ENCODE measurements around the gene TAL1. TPM values are rescaled to one million over a fixed set of nuclear protein-coding genes. Genes with fewer than 3 reads are reported as not detected.
A peak's percentile ranks its signal among the peaks of the same experiment; 100 is the strongest.

Gene TAL1
- total RNA-seq, 1 donor from 2014 or later, result not detected

DNA sequence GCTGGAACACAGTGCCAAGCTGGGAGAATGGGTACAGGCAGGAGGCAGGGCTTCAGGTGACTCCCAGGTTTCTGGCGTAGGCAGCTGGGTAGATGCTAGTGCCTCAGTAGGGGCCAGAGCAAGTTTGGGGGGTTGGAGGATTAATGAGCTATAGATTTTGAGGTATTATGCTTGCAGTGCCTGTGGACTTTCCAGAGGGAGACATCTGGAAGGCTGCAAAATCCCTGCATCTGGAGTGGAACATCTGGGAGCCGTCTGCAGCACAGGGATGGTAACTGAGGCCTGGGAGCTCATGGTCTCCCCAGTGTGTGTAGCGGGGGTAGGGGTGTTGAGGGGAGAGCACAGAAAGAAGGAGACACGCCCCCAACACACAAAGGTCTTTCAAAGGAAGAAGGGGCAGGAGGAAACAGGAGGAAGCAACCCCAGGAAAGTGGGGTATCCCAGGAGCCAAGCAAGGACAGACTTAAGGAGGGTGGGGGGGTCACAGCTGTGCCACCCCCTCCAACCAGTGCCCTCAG is 40.0 kb downstream of the TAL1 start:
- Mint-ChIP-seq H3K27ac (peak overlapping the region; percentile 43), H3K27me3 (peaks cover 3% of the 10 kb centered on the region), H3K4me3 (ENCODE audit: low read depth) (no peak overlapping the region), H3K9me3 (ENCODE audit: low read depth) (no peaks in the 10 kb centered on the region), H3K4me1 (ENCODE audit: low read depth) (peaks cover 13% of the 10 kb centered on the region), H3K36me3 (ENCODE audit: insufficient read depth) (no peaks in the 10 kb centered on the region)
- no peak for DNase-seq (ENCODE audit: low spot score, unreplicated experiment)
- TF ChIP-seq, protein P1, sequence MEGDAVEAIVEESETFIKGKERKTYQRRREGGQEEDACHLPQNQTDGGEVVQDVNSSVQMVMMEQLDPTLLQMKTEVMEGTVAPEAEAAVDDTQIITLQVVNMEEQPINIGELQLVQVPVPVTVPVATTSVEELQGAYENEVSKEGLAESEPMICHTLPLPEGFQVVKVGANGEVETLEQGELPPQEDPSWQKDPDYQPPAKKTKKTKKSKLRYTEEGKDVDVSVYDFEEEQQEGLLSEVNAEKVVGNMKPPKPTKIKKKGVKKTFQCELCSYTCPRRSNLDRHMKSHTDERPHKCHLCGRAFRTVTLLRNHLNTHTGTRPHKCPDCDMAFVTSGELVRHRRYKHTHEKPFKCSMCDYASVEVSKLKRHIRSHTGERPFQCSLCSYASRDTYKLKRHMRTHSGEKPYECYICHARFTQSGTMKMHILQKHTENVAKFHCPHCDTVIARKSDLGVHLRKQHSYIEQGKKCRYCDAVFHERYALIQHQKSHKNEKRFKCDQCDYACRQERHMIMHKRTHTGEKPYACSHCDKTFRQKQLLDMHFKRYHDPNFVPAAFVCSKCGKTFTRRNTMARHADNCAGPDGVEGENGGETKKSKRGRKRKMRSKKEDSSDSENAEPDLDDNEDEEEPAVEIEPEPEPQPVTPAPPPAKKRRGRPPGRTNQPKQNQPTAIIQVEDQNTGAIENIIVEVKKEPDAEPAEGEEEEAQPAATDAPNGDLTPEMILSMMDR (IDR thresholded peaks at IDR 0.05; ENCODE audit: unreplicated experiment), result no peak

DNA sequence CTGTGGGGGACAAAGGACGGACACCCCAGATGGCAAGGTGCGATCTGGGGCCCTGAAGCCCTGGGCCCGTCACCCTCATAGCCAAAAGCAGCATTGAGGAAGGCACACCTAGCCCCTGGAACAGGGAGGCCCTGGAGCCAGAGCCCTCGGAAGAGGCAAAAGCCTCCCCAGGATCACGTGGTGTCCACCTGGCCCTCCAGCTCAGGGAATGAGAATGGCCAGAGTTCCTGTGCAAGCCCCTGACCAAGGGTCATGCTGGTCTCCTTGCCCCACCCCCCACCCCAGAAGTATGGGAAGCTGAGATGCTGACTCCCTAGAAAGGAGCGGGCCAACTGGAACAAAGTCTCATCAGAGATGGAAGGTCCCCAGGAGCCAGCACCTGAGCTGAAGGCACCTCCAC is 41.2 kb downstream of the TAL1 start:
- H3K27me3 Mint-ChIP-seq, result peaks cover 3% of the 10 kb centered on the region
- TF ChIP-seq, protein P1 (IDR thresholded peaks at IDR 0.05; ENCODE audit: unreplicated experiment), result no peak
- DNase-seq (ENCODE audit: low spot score, unreplicated experiment), result peak; percentile 7
- H3K9me3 Mint-ChIP-seq (ENCODE audit: low read depth), result no peaks in the 10 kb centered on the region
- H3K36me3 Mint-ChIP-seq (ENCODE audit: insufficient read depth), result no peaks in the 10 kb centered on the region
- H3K4me3 Mint-ChIP-seq (ENCODE audit: low read depth), result no peak overlapping the region
- peaks cover 13% of the 10 kb centered on the region for H3K4me1 Mint-ChIP-seq (ENCODE audit: low read depth)
- H3K27ac Mint-ChIP-seq, result no peak overlapping the region

DNA sequence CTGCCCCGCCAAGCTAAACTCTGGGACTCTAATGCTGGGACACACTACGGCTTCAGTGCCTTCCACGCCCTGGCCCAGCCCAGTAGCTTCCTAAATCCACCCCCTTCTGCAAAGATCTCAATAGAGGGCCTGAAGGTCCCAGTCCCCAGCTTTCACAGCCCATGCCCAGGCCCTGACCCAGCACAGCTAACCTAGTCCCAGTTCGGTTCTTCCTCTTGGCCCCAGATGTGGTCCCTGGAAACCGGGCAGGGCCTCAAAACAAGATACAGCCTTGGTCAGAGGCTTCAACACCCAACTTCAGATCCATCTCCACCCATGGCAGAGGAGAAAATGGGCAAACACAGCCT is 41.5 kb downstream of the TAL1 start:
- peak; percentile 6 for DNase-seq (ENCODE audit: low spot score, unreplicated experiment)
- Mint-ChIP-seq H3K9me3 (ENCODE audit: low read depth) (no peaks in the 10 kb centered on the region), H3K36me3 (ENCODE audit: insufficient read depth) (no peaks in the 10 kb centered on the region), H3K27me3 (peaks cover 6% of the 10 kb centered on the region), H3K4me3 (ENCODE audit: low read depth) (no peak overlapping the region), H3K4me1 (ENCODE audit: low read depth) (peaks cover 13% of the 10 kb centered on the region), H3K27ac (no peak overlapping the region)
- TF ChIP-seq, protein P1 (IDR thresholded peaks at IDR 0.05; ENCODE audit: unreplicated experiment), result no peak

DNA sequence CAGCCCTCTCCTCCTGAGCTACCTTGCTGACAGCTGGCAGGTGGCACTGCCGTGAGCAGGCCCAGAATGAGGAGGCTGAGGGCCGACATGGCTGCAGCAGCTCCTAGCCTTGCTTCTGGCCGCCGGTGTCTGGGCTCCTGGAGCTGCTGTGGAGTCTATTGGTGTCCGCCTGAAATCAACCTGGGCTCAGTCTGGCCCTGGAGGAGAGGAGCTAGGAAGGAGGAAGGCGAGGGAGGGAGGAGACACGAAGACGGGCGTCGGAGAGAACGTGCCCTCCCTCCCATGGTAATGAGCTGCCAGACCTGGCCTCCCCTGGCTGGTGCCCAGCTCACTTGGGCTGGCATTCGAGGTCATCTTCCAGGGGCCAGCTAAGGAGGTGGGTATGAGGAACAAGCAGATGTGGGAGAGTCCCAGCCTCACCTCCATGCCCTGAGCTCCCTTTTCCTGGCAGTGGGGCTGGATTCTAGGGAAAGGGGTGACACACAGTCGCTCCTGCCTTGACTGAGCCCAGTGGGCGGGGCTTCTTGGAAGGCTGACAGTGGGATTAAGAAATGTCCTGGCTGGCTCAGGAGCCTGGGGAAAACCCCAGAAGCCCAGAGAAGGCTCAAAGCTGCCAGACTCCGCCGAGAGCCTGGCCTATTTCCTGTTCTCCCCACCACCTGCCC is 42.0 kb downstream of the TAL1 start, which contains the start of gene PDZK1IP1:
PDZK1IP1 (minus strand) TSS at position 193 of the 665 bp plus-strand sequence; CDS start at position 89, 104 bp downstream.
- Mint-ChIP-seq H3K4me3 (ENCODE audit: low read depth) (no peak within 1 kb of the TSS), H3K36me3 (ENCODE audit: insufficient read depth) (no peaks in the 10 kb centered on the region), H3K27me3 (peaks cover 7% of the 10 kb centered on the region), H3K9me3 (ENCODE audit: low read depth) (no peaks in the 10 kb centered on the region), H3K4me1 (ENCODE audit: low read depth) (peaks cover 13% of the 10 kb centered on the region), H3K27ac (no peak within 1 kb of the TSS)
- TF ChIP-seq, protein P1 (IDR thresholded peaks at IDR 0.05; ENCODE audit: unreplicated experiment), result no peak
- peak; percentile 6 for DNase-seq (ENCODE audit: low spot score, unreplicated experiment)

DNA sequence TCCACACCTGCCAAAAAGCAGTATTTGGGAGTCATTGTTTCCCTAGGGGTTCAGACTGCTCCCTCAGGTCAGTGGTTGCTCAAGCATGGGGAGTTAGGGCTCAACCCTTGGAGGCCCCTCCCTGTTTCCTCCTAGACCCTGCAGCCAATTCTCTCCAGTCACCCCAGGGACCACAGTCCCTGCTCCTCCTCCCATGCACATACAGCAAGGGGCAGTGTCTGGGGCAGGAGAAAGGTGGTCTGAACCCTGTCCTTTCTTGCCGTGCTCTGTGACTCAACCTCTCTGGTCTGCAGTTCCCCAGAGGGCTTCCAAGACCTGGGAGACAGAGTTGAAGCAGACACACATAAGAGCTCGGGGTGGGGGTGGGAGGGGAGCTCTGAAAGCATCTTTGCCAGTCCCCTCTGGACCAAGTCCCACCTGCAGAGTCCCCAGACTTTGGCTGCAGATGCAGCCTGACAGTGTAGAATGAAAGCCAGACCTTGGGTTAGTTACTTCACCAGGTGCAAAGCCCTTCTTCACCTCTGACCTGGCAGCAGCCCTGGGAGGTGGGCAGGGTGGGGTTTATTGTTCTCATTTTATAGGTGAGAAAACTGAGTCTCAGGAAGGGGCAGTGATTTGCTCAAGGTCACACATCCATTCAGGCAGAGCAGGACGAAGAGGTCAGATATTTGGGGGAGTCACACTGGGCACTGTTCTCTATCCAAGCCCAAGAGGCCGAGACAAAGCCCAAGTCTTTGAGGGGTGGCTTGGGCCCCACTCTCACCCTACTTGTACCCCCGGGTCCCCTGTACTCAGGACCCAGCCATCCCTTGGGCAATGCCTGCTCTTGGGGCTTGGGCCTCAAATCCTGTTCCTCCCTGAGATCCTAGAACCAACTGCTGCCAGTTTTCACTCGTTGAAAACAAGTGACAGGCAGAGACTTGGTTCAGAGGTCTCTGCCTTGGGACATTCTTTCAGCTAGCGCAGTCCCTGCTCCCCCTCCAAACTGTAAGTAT is 42.9 kb downstream of the TAL1 start:
- no peaks in the 10 kb centered on the region for H3K9me3 Mint-ChIP-seq (ENCODE audit: low read depth)

More for the DNA sequence above, 42.9 kb downstream of the TAL1 start:
- Mint-ChIP-seq H3K4me3 (ENCODE audit: low read depth) (no peak overlapping the region), H3K36me3 (ENCODE audit: insufficient read depth) (no peaks in the 10 kb centered on the region), H3K27me3 (peaks cover 7% of the 10 kb centered on the region), H3K4me1 (ENCODE audit: low read depth) (peaks cover 13% of the 10 kb centered on the region), H3K27ac (no peak overlapping the region)
- TF ChIP-seq, protein P1 (IDR thresholded peaks at IDR 0.05; ENCODE audit: unreplicated experiment), result no peak
- peak; percentile 5 for DNase-seq (ENCODE audit: low spot score, unreplicated experiment)
